ENCODE results near the gene MRPS9. TPM values are rescaled to one million over a fixed set of nuclear protein-coding genes. Genes with fewer than 3 reads are reported as not detected.

MRPS9 gene
- total and polyA plus RNA-seq, 9 of the 15 experiments (the other 6 are each of a cell fraction or from before 2014, with no cell fraction given) = 46.2 to 143 (median 65.6) TPM

DNA sequence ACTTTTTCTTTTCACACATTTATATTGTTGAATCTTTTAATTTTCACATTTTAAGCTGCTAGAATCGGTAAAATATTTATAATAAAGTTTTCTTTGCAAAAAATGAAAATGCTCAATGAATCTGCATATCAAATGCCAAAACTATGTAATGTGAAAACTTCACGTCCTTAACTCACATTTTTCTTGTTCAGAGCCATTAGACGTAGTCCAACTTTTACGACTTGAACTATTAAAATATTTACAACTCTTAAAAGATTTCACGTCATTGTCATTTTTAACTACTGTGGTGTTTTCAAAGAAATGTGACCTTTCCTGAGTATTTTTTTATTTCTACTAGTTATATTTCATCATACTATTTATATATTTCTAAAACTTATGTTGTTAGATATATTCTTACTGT is 54.9 kb downstream of the MRPS9 start (continued):
- TF ChIP-seq, protein P1, sequence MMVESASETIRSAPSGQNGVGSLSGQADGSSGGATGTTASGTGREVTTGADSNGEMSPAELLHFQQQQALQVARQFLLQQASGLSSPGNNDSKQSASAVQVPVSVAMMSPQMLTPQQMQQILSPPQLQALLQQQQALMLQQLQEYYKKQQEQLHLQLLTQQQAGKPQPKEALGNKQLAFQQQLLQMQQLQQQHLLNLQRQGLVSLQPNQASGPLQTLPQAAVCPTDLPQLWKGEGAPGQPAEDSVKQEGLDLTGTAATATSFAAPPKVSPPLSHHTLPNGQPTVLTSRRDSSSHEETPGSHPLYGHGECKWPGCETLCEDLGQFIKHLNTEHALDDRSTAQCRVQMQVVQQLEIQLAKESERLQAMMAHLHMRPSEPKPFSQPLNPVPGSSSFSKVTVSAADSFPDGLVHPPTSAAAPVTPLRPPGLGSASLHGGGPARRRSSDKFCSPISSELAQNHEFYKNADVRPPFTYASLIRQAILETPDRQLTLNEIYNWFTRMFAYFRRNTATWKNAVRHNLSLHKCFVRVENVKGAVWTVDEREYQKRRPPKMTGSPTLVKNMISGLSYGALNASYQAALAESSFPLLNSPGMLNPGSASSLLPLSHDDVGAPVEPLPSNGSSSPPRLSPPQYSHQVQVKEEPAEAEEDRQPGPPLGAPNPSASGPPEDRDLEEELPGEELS (CRISPR knock-in tag; IDR thresholded peaks at IDR 0.05; ENCODE audit: borderline replicate concordance) = no peak
- no peak for TF ChIP-seq CC2D1A (IDR thresholded peaks at IDR 0.05)
- no peak for TF ChIP-seq GTF2E2 (tag; IDR thresholded peaks at IDR 0.05)
- TF ChIP-seq, protein P2, sequence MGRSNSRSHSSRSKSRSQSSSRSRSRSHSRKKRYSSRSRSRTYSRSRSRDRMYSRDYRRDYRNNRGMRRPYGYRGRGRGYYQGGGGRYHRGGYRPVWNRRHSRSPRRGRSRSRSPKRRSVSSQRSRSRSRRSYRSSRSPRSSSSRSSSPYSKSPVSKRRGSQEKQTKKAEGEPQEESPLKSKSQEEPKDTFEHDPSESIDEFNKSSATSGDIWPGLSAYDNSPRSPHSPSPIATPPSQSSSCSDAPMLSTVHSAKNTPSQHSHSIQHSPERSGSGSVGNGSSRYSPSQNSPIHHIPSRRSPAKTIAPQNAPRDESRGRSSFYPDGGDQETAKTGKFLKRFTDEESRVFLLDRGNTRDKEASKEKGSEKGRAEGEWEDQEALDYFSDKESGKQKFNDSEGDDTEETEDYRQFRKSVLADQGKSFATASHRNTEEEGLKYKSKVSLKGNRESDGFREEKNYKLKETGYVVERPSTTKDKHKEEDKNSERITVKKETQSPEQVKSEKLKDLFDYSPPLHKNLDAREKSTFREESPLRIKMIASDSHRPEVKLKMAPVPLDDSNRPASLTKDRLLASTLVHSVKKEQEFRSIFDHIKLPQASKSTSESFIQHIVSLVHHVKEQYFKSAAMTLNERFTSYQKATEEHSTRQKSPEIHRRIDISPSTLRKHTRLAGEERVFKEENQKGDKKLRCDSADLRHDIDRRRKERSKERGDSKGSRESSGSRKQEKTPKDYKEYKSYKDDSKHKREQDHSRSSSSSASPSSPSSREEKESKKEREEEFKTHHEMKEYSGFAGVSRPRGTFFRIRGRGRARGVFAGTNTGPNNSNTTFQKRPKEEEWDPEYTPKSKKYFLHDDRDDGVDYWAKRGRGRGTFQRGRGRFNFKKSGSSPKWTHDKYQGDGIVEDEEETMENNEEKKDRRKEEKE (IDR thresholded peaks at IDR 0.05; ENCODE audit: borderline replicate concordance in 1 of 2, control insufficient read depth in 1 of 2, low read depth in 2 of 2, low read length in 1 of 2) = no peak
- TF ChIP-seq MTF1 (CRISPR knock-in tag; IDR thresholded peaks at IDR 0.05; ENCODE audit: borderline replicate concordance) = peak; percentile 94
- TF ChIP-seq, protein P3, sequence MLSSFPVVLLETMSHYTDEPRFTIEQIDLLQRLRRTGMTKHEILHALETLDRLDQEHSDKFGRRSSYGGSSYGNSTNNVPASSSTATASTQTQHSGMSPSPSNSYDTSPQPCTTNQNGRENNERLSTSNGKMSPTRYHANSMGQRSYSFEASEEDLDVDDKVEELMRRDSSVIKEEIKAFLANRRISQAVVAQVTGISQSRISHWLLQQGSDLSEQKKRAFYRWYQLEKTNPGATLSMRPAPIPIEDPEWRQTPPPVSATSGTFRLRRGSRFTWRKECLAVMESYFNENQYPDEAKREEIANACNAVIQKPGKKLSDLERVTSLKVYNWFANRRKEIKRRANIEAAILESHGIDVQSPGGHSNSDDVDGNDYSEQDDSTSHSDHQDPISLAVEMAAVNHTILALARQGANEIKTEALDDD (IDR thresholded peaks at IDR 0.05) = no peak
- TF ChIP-seq, protein P4, sequence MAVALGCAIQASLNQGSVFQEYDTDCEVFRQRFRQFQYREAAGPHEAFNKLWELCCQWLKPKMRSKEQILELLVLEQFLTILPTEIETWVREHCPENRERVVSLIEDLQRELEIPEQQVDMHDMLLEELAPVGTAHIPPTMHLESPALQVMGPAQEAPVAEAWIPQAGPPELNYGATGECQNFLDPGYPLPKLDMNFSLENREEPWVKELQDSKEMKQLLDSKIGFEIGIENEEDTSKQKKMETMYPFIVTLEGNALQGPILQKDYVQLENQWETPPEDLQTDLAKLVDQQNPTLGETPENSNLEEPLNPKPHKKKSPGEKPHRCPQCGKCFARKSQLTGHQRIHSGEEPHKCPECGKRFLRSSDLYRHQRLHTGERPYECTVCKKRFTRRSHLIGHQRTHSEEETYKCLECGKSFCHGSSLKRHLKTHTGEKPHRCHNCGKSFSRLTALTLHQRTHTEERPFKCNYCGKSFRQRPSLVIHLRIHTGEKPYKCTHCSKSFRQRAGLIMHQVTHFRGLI (CRISPR knock-in tag; IDR thresholded peaks at IDR 0.05) = peak; percentile 84
- no peak for TF ChIP-seq ZNF384 (IDR thresholded peaks at IDR 0.05; ENCODE audit: low read depth, low read length)
- TF ChIP-seq, protein P5, sequence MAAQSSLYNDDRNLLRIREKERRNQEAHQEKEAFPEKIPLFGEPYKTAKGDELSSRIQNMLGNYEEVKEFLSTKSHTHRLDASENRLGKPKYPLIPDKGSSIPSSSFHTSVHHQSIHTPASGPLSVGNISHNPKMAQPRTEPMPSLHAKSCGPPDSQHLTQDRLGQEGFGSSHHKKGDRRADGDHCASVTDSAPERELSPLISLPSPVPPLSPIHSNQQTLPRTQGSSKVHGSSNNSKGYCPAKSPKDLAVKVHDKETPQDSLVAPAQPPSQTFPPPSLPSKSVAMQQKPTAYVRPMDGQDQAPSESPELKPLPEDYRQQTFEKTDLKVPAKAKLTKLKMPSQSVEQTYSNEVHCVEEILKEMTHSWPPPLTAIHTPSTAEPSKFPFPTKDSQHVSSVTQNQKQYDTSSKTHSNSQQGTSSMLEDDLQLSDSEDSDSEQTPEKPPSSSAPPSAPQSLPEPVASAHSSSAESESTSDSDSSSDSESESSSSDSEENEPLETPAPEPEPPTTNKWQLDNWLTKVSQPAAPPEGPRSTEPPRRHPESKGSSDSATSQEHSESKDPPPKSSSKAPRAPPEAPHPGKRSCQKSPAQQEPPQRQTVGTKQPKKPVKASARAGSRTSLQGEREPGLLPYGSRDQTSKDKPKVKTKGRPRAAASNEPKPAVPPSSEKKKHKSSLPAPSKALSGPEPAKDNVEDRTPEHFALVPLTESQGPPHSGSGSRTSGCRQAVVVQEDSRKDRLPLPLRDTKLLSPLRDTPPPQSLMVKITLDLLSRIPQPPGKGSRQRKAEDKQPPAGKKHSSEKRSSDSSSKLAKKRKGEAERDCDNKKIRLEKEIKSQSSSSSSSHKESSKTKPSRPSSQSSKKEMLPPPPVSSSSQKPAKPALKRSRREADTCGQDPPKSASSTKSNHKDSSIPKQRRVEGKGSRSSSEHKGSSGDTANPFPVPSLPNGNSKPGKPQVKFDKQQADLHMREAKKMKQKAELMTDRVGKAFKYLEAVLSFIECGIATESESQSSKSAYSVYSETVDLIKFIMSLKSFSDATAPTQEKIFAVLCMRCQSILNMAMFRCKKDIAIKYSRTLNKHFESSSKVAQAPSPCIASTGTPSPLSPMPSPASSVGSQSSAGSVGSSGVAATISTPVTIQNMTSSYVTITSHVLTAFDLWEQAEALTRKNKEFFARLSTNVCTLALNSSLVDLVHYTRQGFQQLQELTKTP (IDR thresholded peaks at IDR 0.05; ENCODE audit: low read depth in 1 of 2, partially characterized antibody in 2 of 2) = no peak
- peak; percentile 91 for TF ChIP-seq ZNF140 (CRISPR knock-in tag; IDR thresholded peaks at IDR 0.05)
- TF ChIP-seq NFATC3 (IDR thresholded peaks at IDR 0.05) = no peak
- no peak for TF ChIP-seq NR3C1 (CRISPR knock-in tag; IDR thresholded peaks at IDR 0.05)
- no peak for TF ChIP-seq NUFIP1 (IDR thresholded peaks at IDR 0.05; ENCODE audit: partially characterized antibody)
- no peak for TF ChIP-seq HDGF (IDR thresholded peaks at IDR 0.05)
- TF ChIP-seq PHB (CRISPR knock-in tag; IDR thresholded peaks at IDR 0.05) = no peak
- no peak for TF ChIP-seq PHF21A (IDR thresholded peaks at IDR 0.05; ENCODE audit: borderline replicate concordance, low read depth)
- TF ChIP-seq STAT5A (IDR thresholded peaks at IDR 0.05; ENCODE audit: borderline replicate concordance, low read length) = no peak
- no peak for TF ChIP-seq KLF6 (CRISPR knock-in tag; IDR thresholded peaks at IDR 0.05; ENCODE audit: borderline replicate concordance)

All from K562 (cell line).